ENCODE results near the gene SLC8A3. TPM values are rescaled to one million over a fixed set of nuclear protein-coding genes. Genes with fewer than 3 reads are reported as not detected.

SLC8A3 gene
- polyA plus RNA-seq, 2 of the 4 experiments (the other 2 are of a cell fraction) = not detected

- FAIRE-seq (no peak), ATAC-seq (no peak), DNase-seq (ENCODE audit: low read depth in 1 of 2, low spot score in 1 of 2) (no peak)
- Histone ChIP-seq H3K4me3 (no peak overlapping the region), H3K4me2 (no peak overlapping the region), H3K27ac (peak overlapping the region in 1 of 2 experiments; percentile 58; a peak in 3 of 6 replicates), H3K9me3 (no peaks in the 10 kb centered on the region), H3K4me1 (peaks cover 18% of the 10 kb centered on the region)
- ChIA-PET CTCF (interaction anchor here (0.9 kb wide), 1 partner anchor 64 kb away, joined by 3 read pairs; no protein-coding TSS in a partner anchor), POLR2A (no interaction called here)
- 78% methylated on average over 7 of the region's 8 CpGs for WGBS (ENCODE audit: missing lambda C conversion rate)
- TF ChIP-seq POLR2A (IDR thresholded peaks at IDR 0.05; ENCODE audit: low read length) = no peak
- no peak for TF ChIP-seq CBX2 (IDR thresholded peaks at IDR 0.05; ENCODE audit: borderline replicate concordance, low read depth)
- TF ChIP-seq NR3C1 (IDR thresholded peaks at IDR 0.05) = no peak
- no peak for TF ChIP-seq HOXA7 (CRISPR knock-in tag; IDR thresholded peaks at IDR 0.05)
These were observed 178.8 kb downstream of the SLC8A3 start for GRCh38 chr14:70009961-70010360.

GRCh38 chr14:70008284-70009262, 180.2 kb downstream of the SLC8A3 start:
- POLR2A ChIA-PET = no interaction called here
- peak overlapping the region; percentile 26 to 62; a peak in 4 of 6 replicates for H3K27ac ChIP-seq
- CTCF ChIA-PET = interaction anchor here (1.0 to 4.1 kb wide), 3 partner anchors 19 to 191 kb away, joined by 3 to 19 read pairs (median 3); no protein-coding TSS in a partner anchor
- no peak for FAIRE-seq
- H3K9me3 ChIP-seq = no peaks in the 10 kb centered on the region
- DNase-seq (ENCODE audit: low read depth in 1 of 2, low spot score in 1 of 2) = no peak
- ATAC-seq = no peak
- no peak overlapping the region for H3K4me3 ChIP-seq
- TF ChIP-seq RAD21 (conservative IDR thresholded peaks at IDR 0.05 in 1 of 2, IDR thresholded peaks at IDR 0.05 in 1 of 2) = no peak
- TF ChIP-seq ZFP36 (IDR thresholded peaks at IDR 0.05; ENCODE audit: borderline replicate concordance, partially characterized antibody) = no peak
- TF ChIP-seq ATOH8 (CRISPR knock-in tag; IDR thresholded peaks at IDR 0.05; ENCODE audit: low read depth) = no peak
- no peak overlapping the region for H3K4me2 ChIP-seq
- peaks cover 22% of the 10 kb centered on the region for H3K4me1 ChIP-seq
- 47% methylated on average over 6 of the region's 6 CpGs for WGBS (ENCODE audit: missing lambda C conversion rate)

GRCh38 chr14:70006699-70007098, 182.1 kb downstream of the SLC8A3 start:
- FAIRE-seq = no peak
- ChIA-PET POLR2A (no interaction called here), CTCF (interaction anchor here (0.8 to 4.1 kb wide), 3 partner anchors 9 to 67 kb away, joined by 3 to 19 read pairs (median 3); no protein-coding TSS in a partner anchor)
- ATAC-seq = no peak
- WGBS (ENCODE audit: missing lambda C conversion rate) = 69% methylated on average over 6 of the region's 6 CpGs
- Histone ChIP-seq H3K4me2 (no peak overlapping the region), H3K4me1 (peaks cover 31% of the 10 kb centered on the region), H3K27ac (peak overlapping the region in 1 of 2 experiments; percentile 52; a peak in 3 of 6 replicates), H3K4me3 (no peak overlapping the region), H3K9me3 (no peaks in the 10 kb centered on the region)
- no peak for DNase-seq (ENCODE audit: low read depth in 1 of 2, low spot score in 1 of 2)
- TF ChIP-seq ZNF302 (CRISPR knock-in tag; IDR thresholded peaks at IDR 0.05) (no peak), BCL3 (IDR thresholded peaks at IDR 0.05) (no peak), NR3C1 (IDR thresholded peaks at IDR 0.05) (no peak), EHF (CRISPR knock-in tag; IDR thresholded peaks at IDR 0.05) (no peak), MAFK (IDR thresholded peaks at IDR 0.05; ENCODE audit: partially characterized antibody) (no peak), RFX5 (IDR thresholded peaks at IDR 0.05) (no peak), CTCF (IDR thresholded peaks at IDR 0.05) (no peak), CHD2 (IDR thresholded peaks at IDR 0.05; ENCODE audit: low read length, partially characterized antibody) (no peak), KDM1A (IDR thresholded peaks at IDR 0.05; ENCODE audit: low read depth) (no peak)
